Thyroid gland (tissue), 4 donors: ENCODE data around the gene MAP2K5. TPM values are rescaled to one million over a fixed set of nuclear protein-coding genes. Genes with fewer than 3 reads are reported as not detected.

Experiments
- DNase-seq, 2 donors: peaks; one replicate each; pipeline ENCODE4 v3.0.0-alpha.2; 2019
- H3K27ac ChIP-seq, 3 donors: fragments of 200-600 bp; sonication (generic); 1 replicate in 2 of 3; 2 replicates in 1 of 3; pipeline ENCODE4 v1.5.1; 2016 to 2019; ENCODE audit warnings: mild to moderate bottlenecking in 1 of 3, moderate library complexity in 1 of 3
- H3K27me3 ChIP-seq: fragments of 200-600 bp; sonication (generic); one replicate; pipeline ENCODE4 v1.5.1; 2019
- H3K36me3 ChIP-seq, 2 donors: fragments of 200-600 bp; sonication (generic); one replicate each; pipeline ENCODE4 v1.5.1; 2016 to 2019
- H3K4me1 ChIP-seq, 2 donors: fragments of 200-600 bp; sonication (generic); one replicate each; pipeline ENCODE4 v1.5.1; 2017 to 2019
- H3K4me3 ChIP-seq, 3 donors: fragments of 200-600 bp; sonication (generic); replicated peaks in 1 of 3; 1 replicate in 2 of 3; 2 replicates in 1 of 3; pipeline ENCODE4 v1.5.1; 2016; ENCODE audit warnings: mild to moderate bottlenecking in 1 of 3
- H3K9me3 ChIP-seq: fragments of 200-600 bp; sonication (generic); one replicate; pipeline ENCODE4 v1.5.1; 2017
- CTCF ChIP-seq, 6 experiments: fragments of 200-600 bp in 3 of 6; fragments of 450-650 bp in 3 of 6; sonication (generic) in 3 of 6; IDR thresholded peaks; one replicate each; pipeline ENCODE4 v1.5.1; 2016 to 2019; ENCODE audit warnings: antibody characterized with exemption in 6 of 6, mild to moderate bottlenecking in 2 of 6, inconsistent platforms in 1 of 6, moderate library complexity in 1 of 6
- POLR2A ChIP-seq, 2 donors: fragments of 450-650 bp; IDR thresholded peaks; one replicate each; pipeline ENCODE4 v1.6.1; 2017; ENCODE audit warnings: antibody characterized with exemption in 2 of 2, mild to moderate bottlenecking in 2 of 2, moderate library complexity in 1 of 2
- WGBS, 2 donors: methylation state at CpG; one replicate each; pipeline ENCODE4 v1.1.5; 2017; 5-methylcytosine and 5-hydroxymethylcytosine counted together
- intact Hi-C: fragments of 100-400 bp; cut with DNase I; formaldehyde crosslinking; loops from one replicate; pipeline ENCODE4 v1.15.1; 2023
- total RNA-seq, 4 donors: library from RNA; depleted of rRNA; stranded (reverse); fragments of >200 nt; gene quantifications; one replicate each; pipeline ENCODE4 v1.2.3, GENCODE V29; 2016

The MAP2K5 gene
- total RNA-seq, 4 donors from 2014 or later: 10.2 to 32.1 (median 15.9) TPM

DNA sequence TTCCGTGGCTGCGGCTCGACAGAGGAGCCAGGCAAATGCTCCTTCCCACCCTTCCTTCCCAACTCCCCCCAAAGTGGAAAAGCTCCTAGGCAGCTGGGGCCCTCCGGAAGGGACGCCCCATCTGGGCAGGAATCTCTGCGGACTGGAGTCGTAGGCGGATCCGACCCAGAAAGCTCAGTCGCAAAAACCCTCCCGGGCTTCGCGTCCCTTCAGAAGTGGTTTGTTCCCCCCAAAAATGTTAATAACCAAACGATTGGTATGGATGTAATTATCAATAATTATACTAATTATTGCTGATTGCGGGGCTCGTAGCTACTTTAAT is 293.6 kb downstream of the MAP2K5 start:
- TF ChIP-seq POLR2A (IDR thresholded peaks at IDR 0.05) (no peak), CTCF (IDR thresholded peaks at IDR 0.05) (no peak)
- Histone ChIP-seq H3K36me3 (no peaks in the 10 kb centered on the region), H3K4me1 (peaks cover 32 to 59% of the 10 kb centered on the region in 2 donors), H3K27me3 (peaks cover 19% of the 10 kb centered on the region), H3K4me3 (peak overlapping the region in 2 of 3 donors; percentile 30 to 46), H3K9me3 (no peaks in the 10 kb centered on the region), H3K27ac (peak overlapping the region in 1 of 3 donors; percentile 11)
- DNase-seq: no peak
- 5% methylated on average over 16 of the region's 16 CpGs for WGBS, 2 donors
- intact Hi-C loops: loop anchor here (5.0 kb wide), 1 partner anchor 314 kb away; the partner anchor contains the start of gene C15orf61

GRCh38 chr15:67836477-67836876 is 294.0 kb downstream of the MAP2K5 start:
- intact Hi-C loops: loop anchor here (5.0 kb wide), 1 partner anchor 314 kb away; the partner anchor contains the start of gene C15orf61
- Histone ChIP-seq H3K9me3 (no peaks in the 10 kb centered on the region), H3K27me3 (peaks cover 19% of the 10 kb centered on the region), H3K4me3 (peak overlapping the region in 1 of 3 donors; percentile 30), H3K27ac (no peak overlapping the region), H3K36me3 (no peaks in the 10 kb centered on the region), H3K4me1 (peaks cover 35 to 63% of the 10 kb centered on the region in 2 donors)
- WGBS, 2 donors: 32 to 37% methylated on average over 8 of the region's 8 CpGs
- TF ChIP-seq CTCF (IDR thresholded peaks at IDR 0.05) (peak; percentile 55 to 89 (median 71)), POLR2A (IDR thresholded peaks at IDR 0.05) (no peak)
- peak; percentile 49 to 50 for DNase-seq

- peaks cover 19% of the 10 kb centered on the region for H3K27me3 ChIP-seq
- H3K27ac ChIP-seq: no peak overlapping the region
- WGBS, 2 donors: 49 to 53% methylated on average over 2 of the region's 2 CpGs
- no peak overlapping the region for H3K4me3 ChIP-seq
- H3K9me3 ChIP-seq: no peaks in the 10 kb centered on the region
- peak in 1 of 2 donors; percentile 24 for DNase-seq
- H3K36me3 ChIP-seq: no peaks in the 10 kb centered on the region
- no peak for TF ChIP-seq POLR2A (IDR thresholded peaks at IDR 0.05)
- TF ChIP-seq CTCF (IDR thresholded peaks at IDR 0.05): no peak
- peaks cover 35 to 64% of the 10 kb centered on the region in 2 donors for H3K4me1 ChIP-seq
- intact Hi-C loops: loop anchor here (5.0 kb wide), 1 partner anchor 315 kb away; the partner anchor contains the start of gene C15orf61
Measured at GRCh38 chr15:67836955-67837354, 294.5 kb downstream of the MAP2K5 start.

DNA sequence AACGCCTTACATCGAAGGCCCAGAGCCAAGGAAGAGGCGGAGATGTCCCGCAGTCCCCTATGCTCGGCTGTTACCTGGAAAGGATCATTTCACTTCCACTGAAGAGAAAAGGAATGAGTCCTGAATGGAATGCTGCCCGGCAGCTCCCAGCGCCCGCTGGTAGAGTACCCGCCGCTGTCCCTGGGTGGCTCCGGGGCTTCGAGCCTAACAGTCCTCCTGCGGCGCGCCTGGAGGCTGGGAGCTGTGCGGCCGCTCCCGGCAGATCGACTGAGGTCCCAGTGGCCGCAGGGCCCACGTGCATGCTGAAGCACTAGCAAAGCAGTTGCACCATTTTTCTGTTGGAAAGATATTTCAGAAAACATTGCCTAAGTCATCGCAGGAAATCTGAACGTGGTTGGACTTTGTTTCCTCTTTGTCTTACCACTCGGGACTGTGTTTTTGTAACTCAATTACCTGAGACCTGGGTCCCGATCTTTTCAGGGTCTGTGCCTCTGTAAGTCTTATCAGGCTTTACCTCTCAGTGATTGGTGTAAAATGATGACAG is 296.4 kb downstream of the MAP2K5 start:
- Histone ChIP-seq H3K27me3 (peaks cover 8% of the 10 kb centered on the region), H3K36me3 (no peaks in the 10 kb centered on the region), H3K4me3 (peak overlapping the region in 1 of 3 donors; percentile 16), H3K9me3 (no peaks in the 10 kb centered on the region), H3K27ac (peak overlapping the region; percentile 98 to 100 (median 100)), H3K4me1 (peaks cover 39 to 64% of the 10 kb centered on the region in 2 donors)
- WGBS, 2 donors: 5 to 9% methylated on average over 12 to 25 of the region's 25 CpGs
- TF ChIP-seq POLR2A (IDR thresholded peaks at IDR 0.05) (peak in 1 of 2 donors; percentile 67), CTCF (IDR thresholded peaks at IDR 0.05) (peak in 4 of 6 experiments; percentile 9 to 47 (median 26))
- DNase-seq: peak; percentile 89 to 90
- intact Hi-C loops: loop anchor here (5.0 kb wide), 1 partner anchor 317 kb away; the partner anchor contains the start of gene C15orf61

- Histone ChIP-seq H3K9me3 (no peaks in the 10 kb centered on the region), H3K27ac (peak overlapping the region; percentile 98 to 100 (median 100)), H3K27me3 (peaks cover 6% of the 10 kb centered on the region), H3K4me1 (peaks cover 41 to 65% of the 10 kb centered on the region in 2 donors), H3K4me3 (peak overlapping the region in 2 of 3 donors; percentile 5 to 16), H3K36me3 (no peaks in the 10 kb centered on the region)
- no peak for TF ChIP-seq POLR2A (IDR thresholded peaks at IDR 0.05)
- TF ChIP-seq CTCF (IDR thresholded peaks at IDR 0.05): no peak
- peak in 1 of 2 donors; percentile 26 for DNase-seq
- WGBS, 2 donors: 5 to 7% methylated on average over 12 of the region's 12 CpGs
- intact Hi-C loops: loop anchor here (5.0 kb wide), 1 partner anchor 317 kb away; the partner anchor contains the start of gene C15orf61
Measured at GRCh38 chr15:67839499-67839928, 297.0 kb downstream of the MAP2K5 start.
